HepG2 (cell line): ENCODE data around the gene ZBTB37. TPM values are rescaled to one million over a fixed set of nuclear protein-coding genes. Genes with fewer than 3 reads are reported as not detected.
A peak's percentile ranks its signal among the peaks of the same experiment; 100 is the strongest.

ENCODE experiments used
- CREB3 ChIP-seq: sonication (generic); formaldehyde crosslinking; IDR thresholded peaks from 2 replicates; pipeline ENCODE4 v1.5.0; 2020; ENCODE audit warnings: missing genetic modification reagents
- DMAP1 ChIP-seq: IDR thresholded peaks from 2 replicates; pipeline ENCODE4 v1.6.1; 2016
- FOXA3 ChIP-seq: IDR thresholded peaks from 2 replicates; pipeline ENCODE4 v1.6.1; 2016; ENCODE audit warnings: missing genetic modification reagents, missing compliant biosample characterization
- GABPA ChIP-seq, 2 experiments: IDR thresholded peaks; 2 replicates each; pipeline ENCODE4 v1.6.1; 2011 to 2016; ENCODE audit warnings: low read depth in 2 of 2, low read length in 1 of 2, missing biosample characterization in 1 of 2, missing genetic modification characterization in 1 of 2
- HNF4A ChIP-seq: sonication (generic); formaldehyde crosslinking; IDR thresholded peaks from 2 replicates; pipeline ENCODE4 v1.4.0; 2020; ENCODE audit warnings: missing genetic modification reagents
- KMT2A ChIP-seq: sonication (generic); formaldehyde crosslinking; IDR thresholded peaks from 2 replicates; pipeline ENCODE4 v1.4.0; 2020; ENCODE audit warnings: missing genetic modification reagents
- KMT2B ChIP-seq: IDR thresholded peaks from 2 replicates; pipeline ENCODE4 v1.6.1; 2016; ENCODE audit warnings: missing genetic modification reagents, missing compliant biosample characterization
- NAIF1 ChIP-seq: sonication (generic); formaldehyde crosslinking; IDR thresholded peaks from 2 replicates; pipeline ENCODE4 v1.5.0; 2020; ENCODE audit warnings: mild to moderate bottlenecking, missing genetic modification reagents, borderline replicate concordance
- NR2F6 ChIP-seq, 2 experiments: IDR thresholded peaks; 2 replicates each; pipeline ENCODE4 v1.6.1; 2016; ENCODE audit warnings: antibody characterized with exemption in 1 of 2, mild to moderate bottlenecking in 1 of 2
- PHF21A ChIP-seq: sonication (generic); formaldehyde crosslinking; IDR thresholded peaks from 2 replicates; pipeline ENCODE4 v1.5.0; 2020; ENCODE audit warnings: mild to moderate bottlenecking, missing genetic modification reagents
- POLR2G ChIP-seq: fragments of 200-400 bp; formaldehyde crosslinking; IDR thresholded peaks from 2 replicates; pipeline ENCODE4 v1.6.1; 2018; ENCODE audit warnings: mild to moderate bottlenecking, low read depth, low read length, moderate library complexity
- PRDM15 ChIP-seq: sonication (generic); formaldehyde crosslinking; IDR thresholded peaks from 2 replicates; pipeline ENCODE4 v1.4.0; 2020; ENCODE audit warnings: missing genetic modification reagents
- SMC3 ChIP-seq: IDR thresholded peaks from 2 replicates; pipeline ENCODE4 v1.6.1; 2011; ENCODE audit warnings: low read length, improper control_type of control experiment
- SMYD3 ChIP-seq: sonication (generic); formaldehyde crosslinking; IDR thresholded peaks from 2 replicates; pipeline ENCODE4 v1.8.1; 2023; ENCODE audit warnings: mild to moderate bottlenecking, missing genetic modification reagents
- THRA ChIP-seq: sonication (generic); formaldehyde crosslinking; IDR thresholded peaks from 2 replicates; pipeline ENCODE4 v1.4.0; 2020; ENCODE audit warnings: missing genetic modification reagents, borderline replicate concordance
- ZBTB39 ChIP-seq: sonication (generic); formaldehyde crosslinking; IDR thresholded peaks from 2 replicates; pipeline ENCODE4 v1.5.0; 2020; ENCODE audit warnings: missing genetic modification reagents
- ZBTB43 ChIP-seq: sonication (generic); formaldehyde crosslinking; conservative IDR thresholded peaks from 2 replicates; pipeline ENCODE4 v1.4.0; 2020; ENCODE audit warnings: missing genetic modification reagents
- ZNF18 ChIP-seq: sonication (generic); formaldehyde crosslinking; IDR thresholded peaks from 2 replicates; pipeline ENCODE4 v1.8.0; 2022; ENCODE audit warnings: mild to moderate bottlenecking, missing genetic modification reagents; ENCODE audit not compliant: insufficient replicate concordance
- ZNF672 ChIP-seq: sonication (generic); formaldehyde crosslinking; IDR thresholded peaks from 2 replicates; pipeline ENCODE4 v1.8.1; 2022; ENCODE audit warnings: missing genetic modification reagents
- polyA plus RNA-seq, 8 experiments: library from polyadenylated mRNA; depleted of rRNA in 3 of 8; stranded (reverse) in 7 of 8; unstranded in 1 of 8; fragments of >200 nt; fragmentation: Illumina TruSeq in 4 of 8; extraction: Trizol in 4 of 8; gene quantifications; 2 replicates each; pipeline versions ENCODE4 v1.2.1 to v1.2.3, GENCODE V29; 2011 to 2016; ENCODE audit warnings: low read depth in 4 of 8, missing spikeins in 1 of 8, mixed read lengths in 1 of 8; ENCODE audit not compliant: insufficient read depth in 1 of 8
- total RNA-seq, 5 experiments: library from RNA; depleted of rRNA; stranded (reverse); fragments of >200 nt; fragmentation: Illumina TruSeq; extraction: Trizol; gene quantifications; 2 replicates each; pipeline ENCODE4 v1.2.3, GENCODE V29; 2016; ENCODE audit warnings: low read depth in 1 of 5

Gene ZBTB37
- total and polyA plus RNA-seq, 2 of the 13 experiments (the other 11 are each of a cell fraction or from before 2014, with no cell fraction given): 2.6 to 7.7 TPM

- TF ChIP-seq ZBTB39 (CRISPR knock-in tag) (no peak), POLR2G (peak; percentile 60; the same call in 1 of the 2 replicates), ZNF18 (CRISPR knock-in tag) (peak; percentile 28), NR2F6 (IDR thresholded peaks at IDR 0.05) (peak; percentile 81), NR2F6 (CRISPR knock-in tag; IDR thresholded peaks at IDR 0.05) (peak; percentile 83), PHF21A (CRISPR knock-in tag) (peak; percentile 42; the same call in 1 of the 2 replicates), SMYD3 (CRISPR knock-in tag) (peak; percentile 66; the same call in 1 of the 2 replicates), ZNF672 (CRISPR knock-in tag) (no peak), ZBTB43 (CRISPR knock-in tag) (0 out of 2 replicates have a peak, but pooled peaks have one; percentile 27), NAIF1 (no peak), HNF4A (peak; percentile 93), THRA (CRISPR knock-in tag) (peak; percentile 63), KMT2B (0 out of 2 replicates have a peak, but pooled peaks have one; percentile 48), KMT2A (0 out of 2 replicates have a peak, but pooled peaks have one; percentile 60), FOXA3 (CRISPR knock-in tag) (0 out of 2 replicates have a peak, but pooled peaks have one; percentile 25), GABPA (IDR thresholded peaks at IDR 0.05; ENCODE audit: low read depth, low read length) (no peak), GABPA (CRISPR knock-in tag; IDR thresholded peaks at IDR 0.05; ENCODE audit: low read depth) (peak; percentile 36; the same call in 1 of the 2 replicates), CREB3 (CRISPR knock-in tag) (no peak), SMC3 (no peak), DMAP1 (CRISPR knock-in tag) (peak; percentile 55; the same call in 1 of the 2 replicates), PRDM15 (CRISPR knock-in tag) (no peak)
These were observed 49.0 kb downstream of the ZBTB37 start, which contains the start of gene SERPINC1 (continued) for GRCh38 chr1:173917149-173917548.
